ENCODE results near the gene ADGRG6. TPM values are rescaled to one million over a fixed set of nuclear protein-coding genes. Genes with fewer than 3 reads are reported as not detected.

ADGRG6 gene
- total and polyA plus RNA-seq, 9 donors, result 1.6 to 10.6 (median 3.0) TPM

GRCh38 chr6:142271476-142271875, 30.3 kb upstream of the ADGRG6 start:
- Histone ChIP-seq H3K4me3 (no peak overlapping the region), H3K4me1 (ENCODE audit: insufficient read depth) (no peaks in the 10 kb centered on the region), H3K27ac (no peak overlapping the region), H3K36me3 (no peaks in the 10 kb centered on the region), H3K27me3 (no peaks in the 10 kb centered on the region), H3K9me3 (no peaks in the 10 kb centered on the region)
- intact Hi-C loops (cut with DNase I), result no loop called here
- TF ChIP-seq CTCF (IDR thresholded peaks at IDR 0.05) (no peak), EP300 (IDR thresholded peaks at IDR 0.05) (no peak), POLR2A (IDR thresholded peaks at IDR 0.05) (no peak)
- DNase-seq, result no peak
- WGBS, 3 donors, result 45 to 72% (median 55%) methylated on average over 1 of the region's 1 CpG

GRCh38 chr6:142274656-142275055, 27.2 kb upstream of the ADGRG6 start:
- no peaks in the 10 kb centered on the region for H3K4me1 ChIP-seq (ENCODE audit: insufficient read depth)
- H3K9me3 ChIP-seq, result no peaks in the 10 kb centered on the region
- H3K36me3 ChIP-seq, result no peaks in the 10 kb centered on the region
- no peak for DNase-seq
- intact Hi-C loops (cut with DNase I), result no loop called here
- no peak overlapping the region for H3K4me3 ChIP-seq
- H3K27ac ChIP-seq, result no peak overlapping the region
- 42 to 55% (median 46%) methylated on average over 4 of the region's 4 CpGs for WGBS, 3 donors
- TF ChIP-seq CTCF (IDR thresholded peaks at IDR 0.05) (no peak), EP300 (IDR thresholded peaks at IDR 0.05) (no peak), POLR2A (IDR thresholded peaks at IDR 0.05) (no peak)
- no peaks in the 10 kb centered on the region for H3K27me3 ChIP-seq

DNA sequence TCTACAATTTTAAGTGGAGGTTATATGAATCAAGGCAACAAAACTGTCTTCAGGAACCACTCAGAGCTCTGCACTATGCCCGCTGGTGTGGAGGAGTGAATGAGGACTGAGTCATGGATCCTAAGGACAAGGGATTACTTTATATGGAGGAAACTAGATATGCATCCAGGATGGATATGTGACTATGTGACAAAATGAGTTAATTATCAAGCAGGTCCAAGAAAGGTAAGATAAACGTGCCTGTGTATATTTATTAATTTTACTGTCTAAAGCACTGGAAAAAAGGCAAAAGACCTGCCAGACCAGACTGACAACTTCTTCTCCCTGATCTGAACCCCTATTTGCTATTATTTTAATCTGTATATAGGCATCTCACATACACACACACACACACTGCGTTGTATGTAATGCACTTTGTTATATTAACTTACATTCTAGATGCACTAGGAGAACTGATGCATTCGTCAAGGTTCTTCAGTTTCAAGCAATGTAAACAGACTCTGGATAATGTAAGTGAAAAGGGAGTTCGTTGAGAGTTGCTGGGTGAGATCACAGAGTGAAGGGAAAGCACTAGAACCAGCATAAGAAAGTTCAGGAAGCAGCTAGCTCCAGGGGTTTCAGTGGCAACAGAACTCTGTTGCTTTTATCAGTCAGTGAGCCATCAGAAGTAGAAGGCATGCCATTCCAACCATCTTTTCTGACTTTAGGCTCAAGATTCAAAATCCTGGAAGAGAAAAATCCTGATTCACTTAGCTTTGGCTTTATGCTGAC, 26.4 kb upstream of the ADGRG6 start:
- no peak overlapping the region for H3K4me3 ChIP-seq
- DNase-seq, result no peak
- H3K27ac ChIP-seq, result no peak overlapping the region
- H3K4me1 ChIP-seq (ENCODE audit: insufficient read depth), result no peaks in the 10 kb centered on the region
- intact Hi-C loops (cut with DNase I), result no loop called here
- H3K36me3 ChIP-seq, result no peaks in the 10 kb centered on the region
- no peaks in the 10 kb centered on the region for H3K27me3 ChIP-seq
- 50 to 57% (median 54%) methylated on average over 5 of the region's 5 CpGs for WGBS, 3 donors
- no peaks in the 10 kb centered on the region for H3K9me3 ChIP-seq
- no peak for TF ChIP-seq CTCF (IDR thresholded peaks at IDR 0.05)
- no peak for TF ChIP-seq POLR2A (IDR thresholded peaks at IDR 0.05)
- no peak for TF ChIP-seq EP300 (IDR thresholded peaks at IDR 0.05)

DNA sequence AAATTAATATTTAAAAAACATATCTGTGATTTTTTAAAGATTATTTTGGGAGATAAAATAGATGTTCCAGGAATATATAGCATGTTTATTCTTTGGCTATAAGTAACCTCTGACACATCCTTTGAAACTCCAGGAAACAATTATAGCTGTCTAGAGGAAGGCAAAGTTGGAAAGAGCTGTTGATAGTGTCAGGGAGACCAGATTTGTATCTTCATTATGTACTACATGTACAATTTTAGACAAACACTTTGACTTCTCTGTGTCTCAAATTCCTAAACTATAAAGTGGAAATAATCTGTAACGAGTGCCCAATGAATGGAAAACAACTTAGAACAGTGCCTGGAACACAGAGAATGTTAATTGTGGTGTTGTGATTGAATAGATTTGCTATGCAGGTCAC, 25.6 kb upstream of the ADGRG6 start:
- WGBS, 3 donors, result 51 to 68% (median 55%) methylated on average over 1 of the region's 1 CpG
- H3K4me3 ChIP-seq, result no peak overlapping the region
- no peaks in the 10 kb centered on the region for H3K36me3 ChIP-seq
- DNase-seq, result no peak
- H3K27me3 ChIP-seq, result no peaks in the 10 kb centered on the region
- no peak overlapping the region for H3K27ac ChIP-seq
- H3K4me1 ChIP-seq (ENCODE audit: insufficient read depth), result no peaks in the 10 kb centered on the region
- intact Hi-C loops (cut with DNase I), result no loop called here
- H3K9me3 ChIP-seq, result no peaks in the 10 kb centered on the region
- TF ChIP-seq CTCF (IDR thresholded peaks at IDR 0.05) (no peak), POLR2A (IDR thresholded peaks at IDR 0.05) (no peak)

Measured in ovary (tissue), 9 donors.